Amniotic epithelial cell (primary cell): ENCODE results near the gene DYNC2H1.
"Not testable (repeated sequence)": the region's sequence is repeated elsewhere in the genome, so short reads cannot be mapped to it uniquely, and the experiment has no call there.

ENCODE experiments used
- DNase-seq: peaks from one replicate; pipeline ENCODE4 v3.0.0-alpha.2; 2010; ENCODE audit warnings: low read depth

Gene DYNC2H1

GRCh38 chr11:103114836-103115235 lies 5.6 kb downstream of the DYNC2H1 start:
- DNase-seq: no peak

GRCh38 chr11:103125462-103125861 lies 16.2 kb downstream of the DYNC2H1 start:
- DNase-seq: no peak

GRCh38 chr11:103141986-103142385 lies 32.8 kb downstream of the DYNC2H1 start:
- not testable (repeated sequence) for DNase-seq

- DNase-seq: no peak
Observed at GRCh38 chr11:103147627-103148026, 38.4 kb downstream of the DYNC2H1 start.

- no peak for DNase-seq
Observed at GRCh38 chr11:103157542-103157941, 48.3 kb downstream of the DYNC2H1 start.

GRCh38 chr11:103164093-103164796 lies 55.0 kb downstream of the DYNC2H1 start:
- DNase-seq: no peak

GRCh38 chr11:103167166-103167565 lies 57.9 kb downstream of the DYNC2H1 start:
- peak; percentile 38 for DNase-seq

- DNase-seq: peak; percentile 90
Observed at GRCh38 chr11:103170865-103171264, 61.6 kb downstream of the DYNC2H1 start.

GRCh38 chr11:103175461-103176129 lies 66.4 kb downstream of the DYNC2H1 start:
- no peak for DNase-seq

- peak; percentile 3 for DNase-seq
Observed at GRCh38 chr11:103183981-103184611, 74.9 kb downstream of the DYNC2H1 start.

- DNase-seq: peak; percentile 50
Observed at GRCh38 chr11:103202048-103202651, 92.9 kb downstream of the DYNC2H1 start.

- DNase-seq: no peak
Observed at GRCh38 chr11:103210543-103210942, 101.3 kb downstream of the DYNC2H1 start.

- peak; percentile 6 for DNase-seq
Observed at GRCh38 chr11:103215812-103216211, 106.6 kb downstream of the DYNC2H1 start.

- no peak for DNase-seq
Observed at GRCh38 chr11:103220133-103220532, 110.9 kb downstream of the DYNC2H1 start.

- no peak for DNase-seq
Observed at GRCh38 chr11:103222806-103223205, 113.6 kb downstream of the DYNC2H1 start.

GRCh38 chr11:103228807-103229206 lies 119.6 kb downstream of the DYNC2H1 start:
- DNase-seq: peak; percentile 21

- peak; percentile 58 for DNase-seq
Observed at GRCh38 chr11:103234974-103235373, 125.7 kb downstream of the DYNC2H1 start.

- no peak for DNase-seq
Observed at GRCh38 chr11:103241574-103241973, 132.3 kb downstream of the DYNC2H1 start.

GRCh38 chr11:103254123-103254522 lies 144.9 kb downstream of the DYNC2H1 start:
- no peak for DNase-seq

- peak; percentile 38 for DNase-seq
Observed at GRCh38 chr11:103257360-103257759, 148.1 kb downstream of the DYNC2H1 start.

- no peak for DNase-seq
Observed at GRCh38 chr11:103266167-103266831, 157.1 kb downstream of the DYNC2H1 start.

GRCh38 chr11:103272876-103273275 lies 163.7 kb downstream of the DYNC2H1 start:
- DNase-seq: no peak
